C4-2B (cell line): Measurements from ENCODE around the gene ARHGAP4.

Experiments used
- H3K27ac ChIP-seq: fragments of 450-650 bp; 2 replicates; pipeline ENCODE4 v1.5.1; 2017
- CTCF ChIP-seq: fragments of 450-650 bp; conservative IDR thresholded peaks from 2 replicates; pipeline ENCODE4 v1.5.1; 2017; ENCODE audit warnings: mild to moderate bottlenecking
- ZFX ChIP-seq: fragments of 450-650 bp; IDR thresholded peaks from 2 replicates; pipeline ENCODE4 v1.6.1; 2017

ARHGAP4 gene

GRCh38 chrX:153909024-153909979 lies 16.8 kb downstream of the ARHGAP4 start:
- H3K27ac ChIP-seq: no peak overlapping the region

GRCh38 chrX:153908219-153908860 lies 17.7 kb downstream of the ARHGAP4 start:
- no peak for TF ChIP-seq ZFX
- no peak for TF ChIP-seq CTCF
- no peak overlapping the region for H3K27ac ChIP-seq

More at GRCh38 chrX:153909024-153909979, 16.8 kb downstream of the ARHGAP4 start:
- no peak for TF ChIP-seq CTCF
- TF ChIP-seq ZFX: no peak

- H3K27ac ChIP-seq: no peak overlapping the region
- no peak for TF ChIP-seq ZFX
- TF ChIP-seq CTCF: no peak
These were observed 18.6 kb downstream of the ARHGAP4 start for GRCh38 chrX:153907456-153907855.

GRCh38 chrX:153906126-153906917 lies 19.7 kb downstream of the ARHGAP4 start:
- H3K27ac ChIP-seq: no peak overlapping the region
- no peak for TF ChIP-seq ZFX
- no peak for TF ChIP-seq CTCF

GRCh38 chrX:153905481-153906095 lies 20.5 kb downstream of the ARHGAP4 start:
- TF ChIP-seq CTCF: no peak
- TF ChIP-seq ZFX: no peak

GRCh38 chrX:153903991-153904957 lies 21.8 kb downstream of the ARHGAP4 start, which contains the start of gene AVPR2:
Gene AVPR2 (plus strand): TSS chrX:153904673. CDS start chrX:153905146, 473 bp downstream.
- no peak within 1 kb of the TSS for H3K27ac ChIP-seq
- TF ChIP-seq ZFX (no peak), CTCF (no peak)

More at GRCh38 chrX:153905481-153906095, 20.5 kb downstream of the ARHGAP4 start:
- H3K27ac ChIP-seq: no peak overlapping the region
